ENCODE measurements around the gene ARL5C. TPM values are rescaled to one million over a fixed set of nuclear protein-coding genes. Genes with fewer than 3 reads are reported as not detected.

The ARL5C gene
- total RNA-seq, 5 donors from 2014 or later (not counting 1 experiment from before 2014, with no cell fraction given) = 0.90 TPM; not detected in 4

DNA sequence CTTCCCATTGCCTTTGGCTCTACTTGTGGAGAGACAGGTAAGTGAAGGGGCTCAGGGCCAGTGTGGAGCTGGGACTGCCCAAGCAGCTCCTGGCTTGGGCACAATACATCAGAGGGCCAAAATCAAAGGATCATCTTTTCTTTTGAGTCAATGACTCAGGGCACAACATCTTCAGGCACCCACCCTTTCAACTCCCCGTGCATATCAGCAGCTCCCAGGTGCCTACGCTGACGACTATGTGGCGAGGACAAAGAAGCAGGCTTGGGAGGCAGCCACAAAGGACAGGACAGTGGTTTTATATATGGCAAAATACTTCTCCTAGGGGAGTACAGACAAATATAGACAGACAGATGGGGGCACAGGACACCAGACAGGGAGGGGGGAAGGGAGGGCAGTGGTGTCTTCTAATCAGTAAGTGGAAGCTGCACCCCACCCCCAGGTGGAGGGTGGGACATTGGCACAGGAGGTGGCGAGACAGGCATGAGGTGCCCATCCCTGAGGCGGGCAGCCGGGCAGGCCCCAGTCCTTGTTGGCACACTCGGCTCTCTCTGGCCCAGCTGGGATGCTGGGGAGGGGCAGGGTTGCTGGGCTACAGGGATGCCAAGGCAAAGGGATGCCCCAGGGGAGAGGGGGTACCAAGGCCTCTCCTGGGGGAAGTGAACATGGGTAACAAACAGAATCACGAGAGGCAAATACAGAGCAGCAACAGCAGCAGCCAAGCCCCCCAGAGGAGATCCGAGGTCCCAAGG is 7.7 kb upstream of the ARL5C start:
- no peak for DNase-seq
- POLR2A ChIA-PET = interaction anchor here (0.5 to 0.7 kb wide), 3 partner anchors 170 to 1582 kb away, joined by 3 to 6 read pairs (median 3); no protein-coding TSS in a partner anchor
- Mint-ChIP-seq H3K4me3 (no peak overlapping the region), H3K27ac (no peak overlapping the region), H3K27me3 (peaks cover 4 to 7% of the 10 kb centered on the region in 2 donors), H3K4me1 (peaks cover 11 to 22% (median 16%) of the 10 kb centered on the region in 3 donors), H3K9me3 (no peaks in the 10 kb centered on the region), H3K36me3 (peaks cover 10% of the 10 kb centered on the region)
- WGBS (ENCODE audit: insufficient coverage) = 79% methylated on average over 6 of the region's 10 CpGs
- ATAC-seq (replicated peaks in 1 of 4) = no peak
- CTCF ChIA-PET = interaction anchor here (0.6 to 3.8 kb wide), 5 partner anchors 9 to 191 kb away, joined by 3 to 50 read pairs (median 9); no protein-coding TSS in a partner anchor
- H3K4me1 ChIP-seq (ENCODE audit: control insufficient read depth in 1 of 2, extremely low read depth in 1 of 2, insufficient read depth in 2 of 2, low read length in 2 of 2) = peaks cover 0 to 21% of the 10 kb centered on the region in 2 experiments
- H3K36me3 ChIP-seq (ENCODE audit: control insufficient read depth in 2 of 2, extremely low read depth in 1 of 2, insufficient read depth in 1 of 2, low read length in 1 of 2) = peaks cover 6 to 18% of the 10 kb centered on the region in 2 donors
- no peak overlapping the region for H3K4me3 ChIP-seq (ENCODE audit: control insufficient read depth in 1 of 2, extremely low read depth in 1 of 2, low read length in 1 of 2)
- peaks cover 0 to 8% of the 10 kb centered on the region in 2 experiments for H3K27me3 ChIP-seq (replicated peaks in 1 of 2; ENCODE audit: control insufficient read depth in 2 of 2, extremely low read depth in 1 of 2, insufficient read depth in 2 of 2, low read length in 1 of 2)
- H3K27ac ChIP-seq (ENCODE audit: low read length) = no peak overlapping the region
- H3K9me3 ChIP-seq = no peaks in the 10 kb centered on the region

GRCh38 chr17:39173080-39173479 is 7.1 kb upstream of the ARL5C start:
- no CpG with 5 or more reads among the region's 5 CpGs for WGBS (ENCODE audit: insufficient coverage)
- ATAC-seq (replicated peaks in 1 of 4) (peak in 1 of 4 experiments; percentile 32), DNase-seq (no peak)
- POLR2A ChIA-PET = interaction anchor here in 1 of 2 donors (0.6 to 0.7 kb wide), 2 partner anchors 170 to 666 kb away, joined by 3 read pairs; no protein-coding TSS in a partner anchor
- peaks cover 4 to 18% of the 10 kb centered on the region in 2 donors for H3K36me3 ChIP-seq (ENCODE audit: control insufficient read depth in 2 of 2, extremely low read depth in 1 of 2, insufficient read depth in 1 of 2, low read length in 1 of 2)
- H3K4me3 ChIP-seq (ENCODE audit: control insufficient read depth in 1 of 2, extremely low read depth in 1 of 2, low read length in 1 of 2) = no peak overlapping the region
- peaks cover 4 to 7% of the 10 kb centered on the region in 2 donors for H3K27me3 Mint-ChIP-seq
- no peak overlapping the region for H3K4me3 Mint-ChIP-seq
- H3K27ac ChIP-seq (ENCODE audit: low read length) = no peak overlapping the region
- no peaks in the 10 kb centered on the region for H3K9me3 ChIP-seq
- H3K9me3 Mint-ChIP-seq = no peaks in the 10 kb centered on the region
- peaks cover 0 to 8% of the 10 kb centered on the region in 2 experiments for H3K27me3 ChIP-seq (replicated peaks in 1 of 2; ENCODE audit: control insufficient read depth in 2 of 2, extremely low read depth in 1 of 2, insufficient read depth in 2 of 2, low read length in 1 of 2)
- H3K36me3 Mint-ChIP-seq = peaks cover 8% of the 10 kb centered on the region
- CTCF ChIA-PET = interaction anchor here (0.6 to 3.8 kb wide), 4 partner anchors 8 to 496 kb away, joined by 3 to 50 read pairs (median 4); no protein-coding TSS in a partner anchor
- peaks cover 11 to 22% (median 16%) of the 10 kb centered on the region in 3 donors for H3K4me1 Mint-ChIP-seq
- H3K27ac Mint-ChIP-seq = peak overlapping the region in 1 of 2 donors; percentile 28
- peaks cover 0 to 24% of the 10 kb centered on the region in 2 experiments for H3K4me1 ChIP-seq (ENCODE audit: control insufficient read depth in 1 of 2, extremely low read depth in 1 of 2, insufficient read depth in 2 of 2, low read length in 2 of 2)

DNA sequence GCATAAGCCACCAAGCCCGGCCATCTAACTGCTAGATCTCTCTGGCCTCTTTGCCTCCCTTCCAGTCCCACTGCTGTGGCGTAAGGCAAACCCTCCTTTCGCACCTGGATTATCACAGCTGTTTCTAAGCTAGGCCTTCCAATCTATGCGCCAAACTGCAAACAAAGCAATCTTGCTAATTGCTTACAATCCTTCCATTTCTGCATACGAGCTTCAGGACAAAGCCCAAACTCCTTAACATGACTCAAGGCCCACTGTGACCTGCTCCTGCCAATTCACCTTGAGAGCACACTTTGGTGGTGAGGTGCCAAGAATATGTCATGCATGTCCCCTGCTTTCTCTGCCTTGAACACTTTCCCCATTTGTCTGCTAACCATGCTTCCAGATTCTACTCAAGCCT is 6.0 kb upstream of the ARL5C start:
- POLR2A ChIA-PET = no interaction called here
- DNase-seq = no peak
- Mint-ChIP-seq H3K27me3 (peaks cover 8 to 11% of the 10 kb centered on the region in 2 donors), H3K4me1 (peaks cover 20 to 31% (median 25%) of the 10 kb centered on the region in 3 donors), H3K9me3 (no peaks in the 10 kb centered on the region), H3K27ac (peak overlapping the region in 1 of 2 donors; percentile 0), H3K36me3 (peaks cover 3% of the 10 kb centered on the region), H3K4me3 (no peak overlapping the region)
- ATAC-seq (replicated peaks in 1 of 4) = no peak
- Histone ChIP-seq H3K4me1 (ENCODE audit: control insufficient read depth in 1 of 2, extremely low read depth in 1 of 2, insufficient read depth in 2 of 2, low read length in 2 of 2) (peaks cover 2 to 35% of the 10 kb centered on the region in 2 experiments), H3K9me3 (no peaks in the 10 kb centered on the region), H3K36me3 (ENCODE audit: control insufficient read depth in 2 of 2, extremely low read depth in 1 of 2, insufficient read depth in 1 of 2, low read length in 1 of 2) (peaks cover 0 to 6% of the 10 kb centered on the region in 2 donors), H3K4me3 (ENCODE audit: control insufficient read depth in 1 of 2, extremely low read depth in 1 of 2, low read length in 1 of 2) (no peak overlapping the region), H3K27ac (ENCODE audit: low read length) (no peak overlapping the region), H3K27me3 (replicated peaks in 1 of 2; ENCODE audit: control insufficient read depth in 2 of 2, extremely low read depth in 1 of 2, insufficient read depth in 2 of 2, low read length in 1 of 2) (peaks cover 0 to 10% of the 10 kb centered on the region in 2 experiments)
- 84% methylated on average over 4 of the region's 5 CpGs for WGBS (ENCODE audit: insufficient coverage)
- CTCF ChIA-PET = no interaction called here

DNA sequence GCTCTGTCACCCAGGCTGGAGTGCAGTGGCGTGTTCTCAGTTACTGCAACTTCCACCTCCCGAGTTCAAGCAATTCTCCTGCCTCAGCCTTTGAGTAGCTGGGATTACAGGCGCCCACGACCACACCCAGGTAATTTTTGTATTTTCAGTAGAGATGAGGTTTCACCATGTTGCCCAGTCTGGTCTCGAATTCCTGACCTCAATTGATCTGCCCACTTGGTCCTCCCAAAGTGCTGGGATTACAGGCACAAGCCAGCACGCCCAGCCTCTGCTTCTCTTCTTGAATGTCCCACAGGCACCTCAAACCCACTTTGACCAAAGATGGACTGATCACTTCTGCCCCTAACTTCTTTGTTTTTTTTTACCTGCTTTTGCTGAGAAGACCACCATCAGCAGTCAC is 4.6 kb upstream of the ARL5C start:
- peaks cover 2 to 49% of the 10 kb centered on the region in 2 experiments for H3K4me1 ChIP-seq (ENCODE audit: control insufficient read depth in 1 of 2, extremely low read depth in 1 of 2, insufficient read depth in 2 of 2, low read length in 2 of 2)
- H3K27me3 ChIP-seq (replicated peaks in 1 of 2; ENCODE audit: control insufficient read depth in 2 of 2, extremely low read depth in 1 of 2, insufficient read depth in 2 of 2, low read length in 1 of 2) = peaks cover 0 to 24% of the 10 kb centered on the region in 2 experiments
- H3K27ac Mint-ChIP-seq = no peak overlapping the region
- POLR2A ChIA-PET = interaction anchor here (0.6 to 0.7 kb wide), 2 partner anchors 8 to 219 kb away, joined by 10 to 17 read pairs; no protein-coding TSS in a partner anchor
- DNase-seq (no peak), ATAC-seq (replicated peaks in 1 of 4) (no peak)
- H3K4me1 Mint-ChIP-seq = peaks cover 30 to 41% (median 30%) of the 10 kb centered on the region in 3 donors
- H3K27me3 Mint-ChIP-seq = peaks cover 18 to 23% of the 10 kb centered on the region in 2 donors
- no peak overlapping the region for H3K4me3 ChIP-seq (ENCODE audit: control insufficient read depth in 1 of 2, extremely low read depth in 1 of 2, low read length in 1 of 2)
- CTCF ChIA-PET = interaction anchor here (0.7 kb wide), 2 partner anchors 10 to 74 kb away, joined by 4 read pairs; no protein-coding TSS in a partner anchor
- WGBS (ENCODE audit: insufficient coverage) = 69% methylated on average over 2 of the region's 6 CpGs
- no peaks in the 10 kb centered on the region for H3K9me3 ChIP-seq
- H3K4me3 Mint-ChIP-seq = no peak overlapping the region
- H3K36me3 Mint-ChIP-seq = no peaks in the 10 kb centered on the region
- H3K27ac ChIP-seq (ENCODE audit: low read length) = no peak overlapping the region
- no peaks in the 10 kb centered on the region for H3K9me3 Mint-ChIP-seq
- peaks cover 0 to 3% of the 10 kb centered on the region in 2 donors for H3K36me3 ChIP-seq (ENCODE audit: control insufficient read depth in 2 of 2, extremely low read depth in 1 of 2, insufficient read depth in 1 of 2, low read length in 1 of 2)

DNA sequence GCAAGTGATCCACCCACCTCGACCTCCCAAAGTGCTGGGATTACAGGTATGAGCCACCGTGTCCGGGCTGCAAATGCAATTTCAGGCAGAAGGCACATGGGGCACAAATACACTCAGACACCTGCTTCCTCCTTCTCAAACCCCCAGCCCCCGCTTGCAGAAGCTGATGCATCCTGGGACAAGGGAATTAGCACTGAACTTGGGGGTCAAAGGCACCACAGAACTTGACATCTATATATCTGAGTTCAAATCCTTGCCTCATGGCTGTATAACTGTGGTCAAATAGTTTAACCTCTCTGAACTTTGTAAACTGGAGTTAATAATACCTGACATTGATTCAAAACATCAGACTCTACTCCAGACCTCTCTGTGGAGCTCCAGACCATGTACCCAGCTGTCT is 4.1 kb upstream of the ARL5C start:
- Mint-ChIP-seq H3K4me3 (no peak overlapping the region), H3K36me3 (no peaks in the 10 kb centered on the region), H3K27me3 (peaks cover 18 to 25% of the 10 kb centered on the region in 2 donors), H3K9me3 (no peaks in the 10 kb centered on the region), H3K4me1 (peaks cover 30 to 42% (median 31%) of the 10 kb centered on the region in 3 donors), H3K27ac (no peak overlapping the region)
- Histone ChIP-seq H3K9me3 (no peaks in the 10 kb centered on the region), H3K4me3 (ENCODE audit: control insufficient read depth in 1 of 2, extremely low read depth in 1 of 2, low read length in 1 of 2) (no peak overlapping the region), H3K4me1 (ENCODE audit: control insufficient read depth in 1 of 2, extremely low read depth in 1 of 2, insufficient read depth in 2 of 2, low read length in 2 of 2) (peaks cover 5 to 52% of the 10 kb centered on the region in 2 experiments), H3K27me3 (replicated peaks in 1 of 2; ENCODE audit: control insufficient read depth in 2 of 2, extremely low read depth in 1 of 2, insufficient read depth in 2 of 2, low read length in 1 of 2) (peaks cover 0 to 28% of the 10 kb centered on the region in 2 experiments), H3K27ac (ENCODE audit: low read length) (no peak overlapping the region), H3K36me3 (ENCODE audit: control insufficient read depth in 2 of 2, extremely low read depth in 1 of 2, insufficient read depth in 1 of 2, low read length in 1 of 2) (peaks cover 0 to under 1% of the 10 kb centered on the region in 2 donors)
- 60% methylated on average over 1 of the region's 4 CpGs for WGBS (ENCODE audit: insufficient coverage)
- ATAC-seq (replicated peaks in 1 of 4) = no peak
- no peak for DNase-seq
- ChIA-PET CTCF (interaction anchor here (0.7 kb wide), 3 partner anchors 9 to 104 kb away, joined by 3 to 4 read pairs (median 4); no protein-coding TSS in a partner anchor), POLR2A (interaction anchor here (0.5 to 0.7 kb wide), 2 partner anchors 9 to 188 kb away, joined by 10 to 11 read pairs; no protein-coding TSS in a partner anchor)

- H3K9me3 Mint-ChIP-seq = no peaks in the 10 kb centered on the region
- Histone ChIP-seq H3K27me3 (replicated peaks in 1 of 2; ENCODE audit: control insufficient read depth in 2 of 2, extremely low read depth in 1 of 2, insufficient read depth in 2 of 2, low read length in 1 of 2) (peaks cover 0 to 34% of the 10 kb centered on the region in 2 experiments), H3K4me1 (ENCODE audit: control insufficient read depth in 1 of 2, extremely low read depth in 1 of 2, insufficient read depth in 2 of 2, low read length in 2 of 2) (peaks cover 5 to 52% of the 10 kb centered on the region in 2 experiments), H3K36me3 (ENCODE audit: control insufficient read depth in 2 of 2, extremely low read depth in 1 of 2, insufficient read depth in 1 of 2, low read length in 1 of 2) (no peaks in the 10 kb centered on the region), H3K4me3 (ENCODE audit: control insufficient read depth in 1 of 2, extremely low read depth in 1 of 2, low read length in 1 of 2) (no peak overlapping the region), H3K27ac (ENCODE audit: low read length) (no peak overlapping the region), H3K9me3 (no peaks in the 10 kb centered on the region)
- no peak overlapping the region for H3K27ac Mint-ChIP-seq
- H3K36me3 Mint-ChIP-seq = no peaks in the 10 kb centered on the region
- 100% methylated on average over 1 of the region's 3 CpGs for WGBS (ENCODE audit: insufficient coverage)
- POLR2A ChIA-PET = interaction anchor here (0.5 to 0.8 kb wide), 2 partner anchors 187 to 319 kb away, joined by 8 to 11 read pairs; no protein-coding TSS in a partner anchor
- peaks cover 22 to 30% of the 10 kb centered on the region in 2 donors for H3K27me3 Mint-ChIP-seq
- H3K4me3 Mint-ChIP-seq = no peak overlapping the region
- DNase-seq (no peak), ATAC-seq (replicated peaks in 1 of 4) (no peak)
- CTCF ChIA-PET = interaction anchor here (0.6 to 4.0 kb wide), 3 partner anchors 16 to 103 kb away, joined by 3 to 14 read pairs (median 4); no protein-coding TSS in a partner anchor
- H3K4me1 Mint-ChIP-seq = peaks cover 32 to 45% (median 36%) of the 10 kb centered on the region in 3 donors
These were observed 3.6 kb upstream of the ARL5C start for GRCh38 chr17:39169518-39169917.
